GM12891 (cell line): ENCODE measurements around the gene ELFN1.

ENCODE experiments used
- POLR2A ChIP-seq: IDR thresholded peaks from 2 replicates; pipeline ENCODE4 v1.6.1; 2011; ENCODE audit warnings: low read depth, low read length, control low read depth
- POLR2AphosphoS5 ChIP-seq: IDR thresholded peaks from 2 replicates; pipeline ENCODE4 v1.6.1; 2011; ENCODE audit warnings: low read depth, low read length, control low read depth

GRCh38 chr7:1754345-1754908 lies 84.3 kb downstream of the ELFN1 start:
- no peak for TF ChIP-seq POLR2A
- no peak for TF ChIP-seq POLR2AphosphoS5
